Omental fat pad (tissue), 4 donors: ENCODE data around the gene ANO6. TPM values are rescaled to one million over a fixed set of nuclear protein-coding genes. Genes with fewer than 3 reads are reported as not detected.

ENCODE experiments used
- ATAC-seq: fragments of 150-250 bp; one replicate; pipeline ENCODE4 v1.9.1; 2016; ENCODE audit warnings: mild to moderate bottlenecking, moderate library complexity; ENCODE audit not compliant: low FRiP score
- DNase-seq: peaks from one replicate; pipeline ENCODE4 v3.0.0-alpha.2; 2019; ENCODE audit warnings: low spot score
- total RNA-seq, 4 donors: library from RNA; depleted of rRNA; stranded (reverse); fragments of >200 nt; gene quantifications; one replicate each; pipeline ENCODE4 v1.1.0, GENCODE V29; 2016
- TF ChIP-seq, protein P1 (sequence below), 3 donors: fragments of 450-650 bp; IDR thresholded peaks; one replicate each; pipeline ENCODE4 v1.5.1; 2016 to 2017; ENCODE audit warnings: antibody characterized with exemption in 3 of 3, mild to moderate bottlenecking in 3 of 3, moderate library complexity in 2 of 3

ANO6 gene
- total RNA-seq, 4 donors from 2014 or later, result 88.8 to 189 (median 105) TPM

DNA sequence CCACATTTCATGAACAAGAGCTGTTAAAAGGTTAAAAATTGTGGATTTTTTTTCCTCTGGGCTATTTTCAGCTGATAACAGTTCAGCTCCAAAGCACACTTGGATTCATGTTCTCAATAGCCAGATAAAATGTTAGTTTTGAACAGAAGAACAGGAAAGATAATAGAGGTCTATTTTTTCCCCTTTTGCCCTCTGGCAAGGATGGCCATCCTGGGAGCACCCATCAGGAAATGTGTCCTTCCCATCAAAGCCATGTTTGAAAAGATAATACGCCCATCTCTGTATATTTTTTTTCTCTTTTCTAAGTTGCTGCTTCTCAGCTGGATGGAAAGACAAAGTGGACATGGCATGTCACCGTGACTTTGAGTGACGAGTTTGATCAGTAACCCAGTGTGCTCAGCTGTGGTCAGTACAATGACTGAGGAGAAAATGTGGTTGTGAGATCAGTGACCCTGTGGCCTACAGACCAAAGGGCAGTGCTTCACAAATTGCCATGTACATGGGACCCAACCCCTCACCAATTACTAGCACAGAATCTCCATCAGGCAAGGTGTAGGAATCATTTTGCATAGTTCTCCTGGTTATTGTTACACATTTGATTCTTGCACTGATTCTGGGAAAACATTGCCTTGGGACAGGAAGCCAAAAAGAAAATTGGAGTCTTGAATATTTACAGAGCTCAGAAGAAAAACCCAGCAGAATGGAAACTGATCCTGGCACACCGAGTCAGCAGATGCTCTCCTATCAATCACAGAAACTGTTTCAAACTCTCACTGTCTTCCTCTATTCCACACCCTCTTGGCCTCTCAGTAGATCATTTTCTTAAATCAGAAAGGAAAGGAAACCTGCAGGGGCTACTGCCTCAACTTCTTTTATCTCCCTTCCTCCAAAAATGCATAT, 64.3 kb downstream of the ANO6 start:
- DNase-seq (no peak), ATAC-seq (no peak)
- TF ChIP-seq, protein P1, sequence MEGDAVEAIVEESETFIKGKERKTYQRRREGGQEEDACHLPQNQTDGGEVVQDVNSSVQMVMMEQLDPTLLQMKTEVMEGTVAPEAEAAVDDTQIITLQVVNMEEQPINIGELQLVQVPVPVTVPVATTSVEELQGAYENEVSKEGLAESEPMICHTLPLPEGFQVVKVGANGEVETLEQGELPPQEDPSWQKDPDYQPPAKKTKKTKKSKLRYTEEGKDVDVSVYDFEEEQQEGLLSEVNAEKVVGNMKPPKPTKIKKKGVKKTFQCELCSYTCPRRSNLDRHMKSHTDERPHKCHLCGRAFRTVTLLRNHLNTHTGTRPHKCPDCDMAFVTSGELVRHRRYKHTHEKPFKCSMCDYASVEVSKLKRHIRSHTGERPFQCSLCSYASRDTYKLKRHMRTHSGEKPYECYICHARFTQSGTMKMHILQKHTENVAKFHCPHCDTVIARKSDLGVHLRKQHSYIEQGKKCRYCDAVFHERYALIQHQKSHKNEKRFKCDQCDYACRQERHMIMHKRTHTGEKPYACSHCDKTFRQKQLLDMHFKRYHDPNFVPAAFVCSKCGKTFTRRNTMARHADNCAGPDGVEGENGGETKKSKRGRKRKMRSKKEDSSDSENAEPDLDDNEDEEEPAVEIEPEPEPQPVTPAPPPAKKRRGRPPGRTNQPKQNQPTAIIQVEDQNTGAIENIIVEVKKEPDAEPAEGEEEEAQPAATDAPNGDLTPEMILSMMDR (IDR thresholded peaks at IDR 0.05), result no peak

DNA sequence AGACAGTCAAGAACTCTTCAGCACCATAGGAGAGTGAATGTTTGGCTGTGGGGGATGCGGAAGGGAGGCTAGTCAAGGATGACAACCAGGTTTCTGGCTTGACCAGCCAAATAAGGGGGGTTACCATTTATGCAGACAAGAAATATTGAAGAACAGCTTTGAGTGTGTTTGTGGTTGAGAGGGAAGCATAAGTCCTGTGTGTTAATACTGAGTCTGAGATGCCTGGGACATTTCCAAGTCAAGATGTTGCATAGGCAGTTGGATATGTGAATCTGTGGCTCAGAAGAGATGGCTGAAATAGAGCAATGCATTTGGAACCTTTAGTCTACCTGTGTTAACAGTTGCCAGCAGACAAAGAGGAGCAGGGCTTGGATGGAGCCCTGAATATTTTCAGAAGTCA, 66.1 kb downstream of the ANO6 start:
- no peak for DNase-seq
- TF ChIP-seq, protein P1 (IDR thresholded peaks at IDR 0.05), result no peak
- no peak for ATAC-seq

DNA sequence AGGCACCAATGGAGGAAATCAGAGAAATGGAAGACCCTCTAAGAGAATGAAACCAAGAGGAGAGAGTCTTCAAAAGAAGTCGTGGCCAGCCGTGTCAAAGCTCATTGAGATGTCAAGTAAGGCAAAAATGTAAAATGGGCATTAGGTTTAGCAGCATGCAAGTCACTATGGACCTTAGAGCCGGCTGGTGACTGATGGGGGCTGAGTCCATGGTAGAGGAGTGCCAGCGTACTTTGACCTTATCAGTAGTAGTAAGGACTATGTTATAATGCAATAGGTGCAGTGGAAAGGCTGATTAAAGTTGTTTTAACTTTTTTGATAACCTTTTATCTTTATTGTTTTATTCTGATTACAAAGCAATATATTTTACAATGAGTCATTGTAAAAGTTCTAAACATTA, 66.5 kb downstream of the ANO6 start:
- ATAC-seq, result no peak
- TF ChIP-seq, protein P1 (IDR thresholded peaks at IDR 0.05), result no peak
- DNase-seq, result no peak

DNA sequence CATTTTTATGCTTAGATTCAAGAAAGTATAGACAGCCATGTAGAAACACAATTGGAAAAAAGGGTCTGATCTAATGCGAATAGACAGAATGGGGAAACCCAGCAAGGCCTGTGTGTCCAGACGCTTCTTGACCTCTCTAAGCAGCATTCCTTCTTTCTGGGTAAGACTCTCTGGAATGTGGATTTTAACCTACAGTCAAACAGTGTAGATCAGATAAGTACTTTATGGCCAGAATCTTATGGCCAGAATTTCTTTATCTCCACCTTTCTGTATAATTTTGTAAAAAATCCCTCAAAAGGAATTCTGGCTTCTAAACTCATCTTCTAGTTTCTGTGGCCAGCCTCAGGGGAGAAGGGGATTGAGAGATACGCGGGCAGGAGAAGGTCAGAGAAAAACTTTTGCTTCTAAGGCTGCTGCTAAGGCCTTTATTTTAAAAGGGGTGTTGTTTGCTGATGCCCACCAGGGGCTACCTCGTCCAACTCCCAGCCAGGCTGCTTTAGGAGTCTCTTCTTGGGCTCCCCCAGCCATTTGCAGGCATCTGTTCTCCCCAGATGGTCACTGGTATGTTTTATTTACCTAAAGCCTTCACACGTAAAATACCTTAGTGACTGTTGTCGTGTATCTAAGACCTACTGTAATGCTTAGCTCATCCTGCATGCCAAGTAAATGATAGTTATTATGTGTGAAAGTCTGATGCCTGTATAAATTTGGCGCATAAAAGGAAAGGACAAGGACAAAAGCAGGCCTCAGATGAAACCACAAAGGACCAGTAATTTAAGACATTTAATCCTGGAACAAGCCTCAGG, 68.4 kb downstream of the ANO6 start:
- TF ChIP-seq, protein P1 (IDR thresholded peaks at IDR 0.05), result no peak
- ATAC-seq, result peak; percentile 66
- DNase-seq, result no peak

DNA sequence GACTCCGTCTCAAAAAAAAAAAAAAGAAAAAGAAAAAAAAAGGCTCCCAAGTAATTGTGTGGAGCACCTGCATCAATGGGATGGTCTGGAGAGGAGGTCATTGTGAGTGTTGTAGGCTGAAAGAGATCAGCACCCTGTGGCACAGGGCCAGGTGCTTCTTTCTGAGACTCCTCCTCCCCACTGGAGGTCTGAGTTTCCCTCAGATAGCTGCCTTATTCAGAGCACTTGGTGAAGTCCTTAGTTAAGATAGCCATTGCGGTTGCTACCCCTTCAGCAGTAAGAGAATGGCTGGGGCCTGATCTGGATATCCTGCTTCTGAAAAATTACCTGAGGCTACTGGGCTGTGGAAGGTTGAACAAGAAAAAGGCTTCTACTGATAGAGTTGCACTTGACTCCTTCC, 69.8 kb downstream of the ANO6 start:
- TF ChIP-seq, protein P1 (IDR thresholded peaks at IDR 0.05), result no peak
- no peak for DNase-seq
- no peak for ATAC-seq

DNA sequence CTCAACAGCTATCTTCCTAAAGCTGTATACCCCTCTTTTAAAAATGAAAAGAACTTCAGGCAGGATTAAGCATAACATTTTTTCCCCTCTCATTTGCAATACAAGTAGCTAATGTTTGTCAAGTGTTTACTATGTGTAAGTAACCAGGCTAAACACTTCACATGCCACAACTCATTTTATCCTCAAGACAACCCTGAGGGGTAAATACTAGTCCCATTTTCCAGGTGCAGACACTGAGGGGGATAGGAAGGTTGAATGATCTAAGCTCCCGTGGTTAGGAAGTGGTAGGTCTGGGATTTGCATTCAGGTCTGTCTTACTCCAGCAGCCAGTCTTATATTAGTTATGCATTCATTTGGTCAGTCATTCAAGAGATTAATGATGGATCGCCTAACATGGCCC, 70.7 kb downstream of the ANO6 start:
- DNase-seq (no peak), ATAC-seq (no peak)
- TF ChIP-seq, protein P1 (IDR thresholded peaks at IDR 0.05), result no peak
